ENCODE results near the gene DBNDD2.

DBNDD2 gene

DNA sequence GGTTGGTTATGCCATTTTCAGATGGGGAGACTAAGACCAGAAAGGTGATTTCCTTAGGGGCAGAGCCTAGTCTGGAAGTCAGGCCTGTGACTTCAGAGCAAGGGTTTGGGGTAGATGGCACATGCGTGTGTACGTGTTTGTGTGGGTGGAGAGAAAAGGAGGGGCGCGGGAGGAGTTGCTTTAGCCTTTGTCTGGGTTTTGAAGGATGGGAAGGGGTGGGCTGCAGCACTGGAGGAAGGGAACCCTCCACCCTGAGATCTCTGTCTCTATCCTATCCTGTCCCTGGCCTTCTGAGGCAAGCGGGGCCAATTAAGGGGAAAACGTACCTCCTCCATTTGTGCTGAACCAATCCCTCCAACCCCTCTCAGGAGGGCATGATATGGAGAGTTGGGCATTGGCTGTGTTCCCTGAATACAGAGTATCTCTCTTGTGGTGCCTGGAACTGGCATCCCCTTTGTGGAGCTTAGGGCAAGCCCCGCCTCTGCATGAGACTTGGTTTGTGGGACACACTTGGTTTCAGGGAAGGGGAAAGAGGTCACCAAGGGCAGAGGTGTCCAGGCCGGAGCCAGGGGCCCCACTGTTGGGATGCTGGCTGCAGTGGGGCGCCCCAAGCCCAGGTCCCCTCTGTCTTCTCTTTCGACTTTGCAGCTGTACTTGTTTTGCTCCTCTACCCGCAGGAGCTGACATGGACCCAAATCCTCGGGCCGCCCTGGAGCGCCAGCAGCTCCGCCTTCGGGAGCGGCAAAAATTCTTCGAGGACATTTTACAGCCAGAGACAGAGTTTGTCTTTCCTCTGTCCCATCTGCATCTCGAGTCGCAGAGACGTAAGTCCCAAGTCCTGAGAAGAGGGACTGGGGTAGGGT, at the start of gene DBNDD2:
Gene DBNDD2, plus strand, starts transcription at position 507 of the 863 bp plus-strand sequence. Its CDS starts 179 bp downstream, at position 686.
- peak; percentile 56 to 97 (median 78) for DNase-seq
- intact Hi-C loops (cut with DNase I), result loop anchor here (5.0 kb wide), 1 partner anchor 36 kb away; no protein-coding TSS in a partner anchor

GRCh38 chr20:45359069-45359405, 49.1 kb upstream of the DBNDD2 start:
- intact Hi-C loops (cut with DNase I), result no loop called here
- no peak for DNase-seq

DNA sequence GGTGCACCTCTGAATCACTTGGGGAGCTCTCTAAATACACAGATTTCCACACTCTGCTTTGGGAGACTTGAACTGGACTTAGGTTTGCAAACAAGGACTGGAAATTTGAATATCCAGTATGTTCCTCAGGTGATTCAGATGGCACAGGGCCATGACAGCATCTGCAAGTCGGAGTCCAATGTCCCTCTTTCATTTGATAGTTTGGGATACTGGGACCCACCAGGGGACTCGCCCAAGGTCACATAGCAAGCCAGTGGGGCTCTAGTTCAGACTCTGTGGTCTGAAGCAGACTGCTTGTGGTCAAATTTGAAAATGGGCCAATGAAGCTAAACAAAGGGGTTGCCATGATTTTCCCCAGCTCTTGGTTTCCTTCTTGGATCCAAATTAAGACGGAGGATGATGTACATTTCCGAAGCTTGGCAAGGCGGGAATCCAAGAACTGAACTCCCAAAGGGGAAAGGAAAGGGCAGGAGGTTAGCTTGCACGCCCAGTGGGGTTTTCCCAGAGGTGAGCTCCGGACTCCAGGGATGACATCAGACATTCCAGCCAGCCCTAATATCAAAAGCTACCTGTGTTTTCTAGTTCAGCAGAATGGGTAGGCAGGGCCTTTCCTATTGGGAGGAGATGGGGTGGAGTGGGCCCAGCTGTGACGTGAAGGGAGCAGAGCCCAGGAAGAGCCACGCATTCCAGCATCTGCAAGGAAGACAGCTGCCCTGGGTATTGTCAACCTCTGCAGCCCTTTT, 48.5 kb upstream of the DBNDD2 start:
- intact Hi-C loops (cut with DNase I), result no loop called here
- no peak for DNase-seq

DNA sequence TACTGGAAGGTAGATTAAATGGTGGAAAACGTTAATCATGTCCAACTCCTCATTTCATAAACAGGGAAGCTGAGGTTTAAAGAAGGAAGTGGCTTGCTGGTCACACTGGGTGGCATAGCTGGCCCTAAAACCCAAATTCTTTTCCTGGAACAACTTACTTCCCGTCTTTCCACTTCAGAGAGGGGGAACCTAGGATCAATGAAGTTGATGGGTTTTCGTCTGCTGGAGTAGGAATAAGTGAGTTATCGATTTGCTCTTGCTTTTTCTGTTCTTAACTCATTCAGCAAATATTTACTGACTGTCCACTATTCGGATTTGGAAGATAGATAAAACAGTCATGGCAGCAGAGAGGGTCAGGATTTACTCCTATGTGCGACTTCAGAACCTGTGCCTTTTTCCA, 46.3 kb upstream of the DBNDD2 start:
- no peak for DNase-seq
- intact Hi-C loops (cut with DNase I), result no loop called here

DNA sequence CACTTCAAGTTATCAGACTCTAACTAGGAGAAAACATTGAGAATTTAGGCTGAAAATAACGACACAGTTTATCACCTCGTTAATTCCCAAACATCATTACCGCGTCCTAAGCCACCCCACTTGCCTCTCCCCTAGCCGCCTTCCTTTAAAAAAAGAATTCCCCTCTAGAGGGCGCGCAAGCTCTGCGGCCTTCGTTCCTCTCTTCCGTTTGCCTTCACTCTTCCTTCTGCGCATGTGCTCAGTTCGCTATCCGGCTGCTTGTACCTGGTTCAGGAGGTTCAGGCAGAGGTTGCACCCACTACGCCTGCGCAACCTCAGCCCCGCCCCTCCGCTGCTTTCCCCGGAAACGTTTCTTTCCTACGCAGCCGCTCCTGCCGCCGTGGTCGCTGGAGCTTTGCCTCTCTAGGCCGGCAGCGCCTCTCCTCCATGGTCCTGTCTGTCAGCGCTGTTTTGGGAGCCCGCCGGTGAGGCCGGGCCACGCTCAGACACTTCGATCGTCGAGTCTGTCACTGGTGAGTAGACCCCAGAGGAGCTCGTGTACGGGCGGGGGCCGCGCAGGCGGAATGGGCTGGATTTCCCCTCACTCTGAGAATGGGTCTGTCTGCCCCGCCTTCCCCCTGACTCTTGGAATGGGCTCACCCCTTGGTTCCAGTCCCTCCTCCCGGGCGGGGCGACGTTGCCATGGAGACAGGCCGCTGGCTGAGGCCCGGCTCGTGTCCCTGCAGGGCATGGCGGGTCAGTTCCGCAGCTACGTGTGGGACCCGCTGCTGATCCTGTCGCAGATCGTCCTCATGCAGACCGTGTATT, 45.1 kb upstream of the DBNDD2 start, which contains the start of gene SYS1:
Gene SYS1, plus strand, starts transcription at position 353 of the 807 bp plus-strand sequence. Its CDS starts 376 bp downstream, at position 729.
- intact Hi-C loops (cut with DNase I), result loop anchor here (1.0 kb wide), 1 partner anchor 70 kb away; no protein-coding TSS in a partner anchor

GRCh38 chr20:45363611-45364492, 44.2 kb upstream of the DBNDD2 start:
- intact Hi-C loops (cut with DNase I), result loop anchor here (1.0 kb wide), 1 partner anchor 69 kb away; no protein-coding TSS in a partner anchor
- DNase-seq, result no peak

More for the DNA sequence above, 45.1 kb upstream of the DBNDD2 start, which contains the start of gene SYS1:
- DNase-seq, result peak; percentile 95 to 99 (median 98)

- DNase-seq, result no peak
Measured at GRCh38 chr20:45365444-45365970, 42.6 kb upstream of the DBNDD2 start.

DNA sequence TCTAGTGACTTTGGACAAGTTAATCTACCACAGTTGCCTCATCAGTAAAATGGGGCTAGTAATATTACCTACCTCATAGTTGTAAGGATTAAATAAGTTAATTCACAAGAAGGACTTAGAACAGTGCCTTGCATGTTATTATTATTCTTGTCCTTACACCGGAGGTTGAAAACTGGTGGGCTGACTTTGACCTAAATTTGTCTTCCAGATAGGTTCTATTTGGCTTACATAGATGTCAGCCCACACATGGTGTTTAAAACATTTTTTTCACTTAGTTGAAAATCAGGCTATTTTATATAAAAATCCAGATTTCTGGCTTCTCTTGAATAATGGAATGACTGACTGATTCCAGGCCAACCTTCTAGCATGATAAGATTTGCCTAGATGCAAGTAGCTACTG, 41.9 kb upstream of the DBNDD2 start:
- no peak for DNase-seq
- intact Hi-C loops (cut with DNase I), result no loop called here

More at GRCh38 chr20:45365444-45365970, 42.6 kb upstream of the DBNDD2 start:
- intact Hi-C loops (cut with DNase I), result no loop called here

DNA sequence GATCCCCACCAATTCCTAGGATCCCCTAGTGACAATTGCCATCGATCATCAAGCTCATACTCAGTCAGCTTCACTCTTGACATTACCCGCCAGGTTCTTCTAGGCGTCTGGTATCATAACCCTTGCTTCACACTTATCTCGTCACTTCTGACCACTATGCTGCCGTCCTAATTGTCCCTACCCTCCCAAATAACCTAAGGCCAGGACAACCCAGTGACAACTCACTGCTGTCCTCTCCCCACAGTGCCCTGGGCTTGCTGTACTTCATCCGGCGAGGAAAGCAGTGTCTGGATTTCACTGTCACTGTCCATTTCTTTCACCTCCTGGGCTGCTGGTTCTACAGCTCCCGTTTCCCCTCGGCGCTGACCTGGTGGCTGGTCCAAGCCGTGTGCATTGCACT, 41.5 kb upstream of the DBNDD2 start:
- no peak for DNase-seq
- intact Hi-C loops (cut with DNase I), result no loop called here

DNA sequence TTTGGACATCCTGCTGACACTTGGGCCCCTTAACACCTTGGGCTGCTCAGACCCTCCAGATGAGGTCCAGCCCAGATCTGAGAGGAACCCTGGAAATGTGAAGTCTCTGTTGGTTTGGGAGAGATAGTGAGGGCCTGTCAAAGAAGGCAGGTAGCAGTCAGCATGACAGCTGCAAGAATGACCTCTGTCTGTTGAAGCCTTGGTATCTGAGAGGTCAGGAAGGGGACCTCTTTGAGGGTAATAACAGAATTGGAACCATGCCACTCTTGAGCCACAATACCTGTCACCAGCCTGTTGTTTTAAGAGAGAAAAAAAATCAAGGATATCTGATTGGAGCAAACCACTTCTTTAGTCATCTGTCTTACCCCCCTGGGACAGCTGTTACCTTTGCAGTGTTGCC, 41.0 kb upstream of the DBNDD2 start:
- DNase-seq, result no peak
- intact Hi-C loops (cut with DNase I), result no loop called here

DNA sequence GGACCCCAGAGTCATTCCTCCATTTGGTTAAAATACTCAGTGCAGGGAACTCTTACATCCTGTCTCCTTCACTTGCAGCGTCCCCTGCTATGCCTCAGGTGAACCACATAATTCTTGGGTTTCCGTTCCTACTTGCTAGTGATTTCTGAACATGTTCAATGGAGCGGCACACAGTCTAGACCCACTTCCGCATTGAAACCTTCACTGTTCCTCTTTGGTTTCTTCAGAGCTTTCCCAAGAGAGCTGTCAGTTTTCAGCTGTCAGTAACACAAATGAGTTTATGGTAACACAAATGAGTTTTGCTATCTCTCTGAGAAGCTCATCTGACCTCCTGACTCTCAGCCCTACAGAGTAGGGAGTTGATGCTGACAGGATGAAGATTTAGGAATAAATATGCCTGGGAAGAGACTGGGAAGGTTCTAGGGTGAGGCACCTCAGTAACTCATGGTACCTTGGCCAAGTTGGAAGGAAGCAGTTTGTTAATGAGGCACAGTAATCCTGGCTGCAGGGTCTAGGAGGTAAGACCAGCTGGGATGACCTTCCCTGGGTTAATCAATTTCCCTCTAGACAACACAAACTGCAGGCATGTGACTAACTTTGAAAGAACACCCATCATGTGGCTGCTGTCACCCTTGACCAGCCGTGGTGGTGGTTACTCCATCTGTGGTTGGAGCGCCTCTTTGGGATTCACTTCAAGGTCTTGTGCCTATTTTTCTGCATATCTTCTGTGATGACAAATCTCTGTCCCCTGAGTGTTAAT, 39.7 kb upstream of the DBNDD2 start:
- no peak for DNase-seq
- intact Hi-C loops (cut with DNase I), result no loop called here

DNA sequence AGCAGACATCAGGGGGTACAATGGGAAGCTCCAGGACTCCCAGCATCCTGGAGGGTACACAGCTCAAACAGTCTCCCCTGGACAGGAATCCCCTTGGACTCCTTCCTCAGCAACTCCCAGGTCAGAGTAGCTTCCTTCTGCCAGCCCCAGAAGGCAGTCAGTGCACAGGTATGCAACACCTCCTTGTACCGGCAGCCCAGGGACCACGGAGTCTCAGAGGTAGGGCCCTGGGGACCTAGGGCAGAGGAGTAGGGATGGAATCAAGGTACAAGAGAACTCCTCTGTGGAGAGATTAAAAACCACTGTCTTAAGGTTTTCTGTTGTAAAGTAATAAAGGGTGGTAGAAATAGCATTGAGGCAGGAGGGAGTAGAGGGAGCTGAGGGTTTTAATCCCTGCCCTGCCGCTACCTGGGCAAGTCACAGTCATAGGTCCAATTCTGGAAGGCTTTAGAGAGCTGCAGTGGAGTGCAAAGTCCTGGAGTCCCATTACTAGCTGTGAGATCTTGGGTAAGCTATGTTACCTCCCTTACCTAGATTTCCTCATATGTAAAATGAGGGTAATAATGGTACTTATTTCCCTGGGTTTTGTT, 37.4 kb upstream of the DBNDD2 start:
- no peak for DNase-seq
- intact Hi-C loops (cut with DNase I), result loop anchor here (5.0 kb wide), 1 partner anchor 37 kb away; the partner anchor contains the start of gene DBNDD2

DNA sequence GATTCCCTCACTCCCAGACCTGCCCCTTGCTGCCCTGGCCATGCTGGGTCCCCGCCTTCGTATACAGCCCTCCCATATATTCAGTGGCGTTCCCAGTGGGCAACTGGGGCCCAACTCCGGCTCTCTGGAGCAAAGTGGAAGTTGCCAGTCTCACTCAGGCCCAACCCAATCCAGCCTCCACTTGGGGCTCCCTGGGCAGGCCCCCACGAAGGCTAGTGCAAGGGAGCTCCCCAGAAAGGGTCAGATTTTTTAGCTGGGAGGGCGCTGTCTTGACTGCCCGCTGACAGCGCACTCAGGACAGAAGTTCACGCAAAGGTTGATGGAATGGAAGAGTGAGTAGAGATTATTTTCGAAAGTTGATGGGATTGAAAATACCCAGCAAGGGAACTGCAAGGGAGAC, 35.8 kb upstream of the DBNDD2 start:
- intact Hi-C loops (cut with DNase I), result loop anchor here (2.0 to 5.0 kb wide), 2 partner anchors 35 to 49 kb away; partner anchors contain the start of gene DBNDD2
- no peak for DNase-seq

DNA sequence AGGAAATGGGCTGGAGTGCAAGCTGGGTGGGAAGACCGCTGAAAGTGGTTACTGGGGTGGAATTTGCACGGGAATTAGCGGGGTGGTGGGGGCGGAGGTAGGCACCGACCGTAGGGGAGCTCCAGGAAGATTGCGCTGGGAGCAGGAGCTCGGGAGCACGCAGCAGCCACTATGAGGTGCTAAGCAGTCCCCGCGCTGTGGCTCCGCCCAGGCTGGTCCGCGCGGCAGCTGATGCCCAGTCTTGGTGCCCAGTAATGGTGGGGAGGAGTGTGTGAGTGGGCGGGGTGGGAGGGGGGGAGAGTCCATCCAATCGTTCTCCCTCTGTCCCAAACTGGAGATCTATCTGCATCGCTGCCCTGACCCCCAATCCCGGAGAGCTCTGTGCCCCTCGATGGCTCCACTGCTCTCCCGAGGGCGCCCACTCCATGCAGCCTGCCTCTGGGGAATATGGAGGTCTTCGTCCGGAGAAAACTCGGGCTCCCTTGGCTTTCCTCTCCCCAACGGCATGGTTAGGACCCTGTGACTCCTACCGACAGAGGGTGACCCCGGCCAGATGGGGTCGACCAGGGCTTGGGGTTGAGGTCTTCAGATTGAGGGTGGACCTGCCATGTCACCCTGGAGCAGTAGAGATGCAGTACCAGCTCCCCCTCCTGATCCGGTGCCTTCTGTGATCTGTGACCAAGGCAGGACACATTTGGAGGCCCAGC, 35.3 kb upstream of the DBNDD2 start:
- peak; percentile 52 to 96 (median 66) for DNase-seq
- intact Hi-C loops (cut with DNase I), result loop anchor here (2.0 to 5.0 kb wide), 2 partner anchors 35 to 50 kb away; partner anchors contain the start of gene DBNDD2

DNA sequence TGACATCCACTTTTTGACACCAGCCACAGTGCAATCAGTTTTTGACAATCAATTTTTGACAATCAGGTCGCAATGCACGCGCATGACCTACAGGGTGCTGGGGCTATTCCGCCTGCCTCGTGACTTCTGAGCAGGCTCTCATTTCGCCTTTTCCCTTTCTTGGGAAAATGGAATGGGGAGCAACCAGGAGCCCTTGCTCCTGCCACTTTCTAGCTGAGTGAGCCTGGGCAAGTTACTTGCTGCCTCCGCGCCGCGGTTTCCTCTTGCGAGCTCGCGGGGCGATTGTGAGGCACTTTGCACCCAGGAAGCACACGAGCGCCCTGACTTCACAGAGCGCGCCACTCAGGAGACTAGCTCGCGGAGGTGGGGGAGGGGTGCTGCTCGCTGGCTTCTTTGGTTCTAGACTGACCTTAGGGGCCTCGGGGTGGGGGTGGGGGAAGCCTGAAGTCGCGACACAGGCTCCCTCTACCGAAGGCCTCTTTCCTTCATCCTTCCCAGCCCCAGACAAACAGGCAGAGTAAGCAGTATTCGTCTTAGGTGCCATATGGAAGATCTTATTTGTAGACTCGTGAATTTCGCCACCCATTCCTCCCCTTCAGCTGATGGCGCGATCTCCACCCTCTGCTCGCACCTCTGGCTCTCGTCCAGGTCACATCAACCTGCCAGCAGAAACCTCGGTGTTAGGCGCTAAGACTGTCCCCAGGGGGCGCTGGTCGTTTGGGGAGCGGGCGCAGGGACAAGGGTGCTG, 34.6 kb upstream of the DBNDD2 start:
- peak; percentile 79 to 98 (median 90) for DNase-seq
- intact Hi-C loops (cut with DNase I), result loop anchor here (2.0 to 5.0 kb wide), 3 partner anchors 34 to 63 kb away; partner anchors contain the start of gene DBNDD2

DNA sequence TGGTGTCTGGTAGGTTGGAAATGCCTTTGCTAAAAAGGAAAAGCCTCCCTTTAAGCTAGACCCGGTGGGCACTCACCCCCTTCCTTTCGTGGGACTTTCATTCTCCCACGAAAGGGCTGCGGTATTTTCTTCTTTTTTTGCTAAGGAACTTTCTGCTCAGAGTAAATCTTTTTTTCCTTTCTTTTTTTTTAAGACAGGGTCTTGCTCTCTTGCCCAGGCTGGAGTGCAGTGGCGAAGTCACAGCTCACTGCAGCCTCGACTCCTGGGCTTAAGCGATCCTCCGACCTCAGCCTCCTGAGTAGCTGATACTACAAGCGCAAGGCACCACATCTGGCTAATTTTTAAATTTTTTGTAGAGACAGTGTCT, 34.0 kb upstream of the DBNDD2 start:
- intact Hi-C loops (cut with DNase I), result loop anchor here (2.0 to 5.0 kb wide), 2 partner anchors 33 to 63 kb away; partner anchors contain the start of gene DBNDD2
- no peak for DNase-seq
